Amygdala (tissue), 56 donors: ENCODE results near the gene ATXN7L2.

Source experiments
- DNase-seq, 56 donors: peaks; one replicate each; lab custom pipeline; 2025; lab: John Stamatoyannopoulos, UW

ATXN7L2 gene

DNA sequence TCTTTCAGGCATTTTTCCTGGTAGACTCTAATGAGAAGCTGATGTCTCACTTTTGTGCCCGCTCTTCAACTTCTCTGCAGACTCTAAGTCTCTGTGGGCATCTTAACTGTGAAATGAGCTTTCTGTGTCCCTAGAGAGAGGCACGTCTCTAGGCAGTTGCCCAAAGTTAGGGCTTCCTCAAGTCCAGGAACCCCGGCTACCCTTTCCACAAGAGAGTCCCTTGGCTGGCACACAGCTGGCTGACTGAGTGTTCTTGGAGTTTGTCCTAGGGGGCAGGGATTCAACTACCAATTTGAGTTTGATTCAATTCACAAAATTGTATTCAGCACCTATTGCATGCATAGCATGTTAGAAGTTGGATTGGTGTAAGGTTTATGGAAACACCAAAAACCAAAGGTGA is 57.4 kb downstream of the ATXN7L2 start:
- peak in 6 of 56 donors; percentile 10 to 41 (median 24) for DNase-seq
